Activated naive CD8-positive, alpha-beta T cell treated with anti-CD3 and anti-CD28 coated beads, Interleukin-2, amount 10 ng/mL, durations not matched to agents 7 days and 5 days (primary cell): ENCODE results near the gene CUX1. TPM values are rescaled to one million over a fixed set of nuclear protein-coding genes. Genes with fewer than 3 reads are reported as not detected.
"Not testable (repeated sequence)": the region's sequence is repeated elsewhere in the genome, so short reads cannot be mapped to it uniquely, and the experiment has no call there.

Source experiments
- ATAC-seq: fragments of 150-1000 bp; cut with Tn5 transposase; one replicate; pipeline ENCODE4 v1.10.0; 2021; ENCODE audit warnings: low read depth, moderate library complexity
- POLR2A ChIA-PET: fragments of 350-600 bp; sonication (Branson Sonifier 250); formaldehyde crosslinking; loops from one replicate; lab custom pipeline; 2021; ENCODE audit warnings: antibody characterized with exemption; lab: Charles Lee
- DNase-seq: peaks from one replicate; pipeline ENCODE4 v3.0.0; 2021
- H3K27ac Mint-ChIP-seq: one replicate; pipeline ENCODE4 v1.8.0; 2022; ENCODE audit warnings: mild to moderate bottlenecking, mixed read lengths
- H3K27me3 Mint-ChIP-seq: one replicate; pipeline ENCODE4 v1.8.0; 2022; ENCODE audit warnings: mild to moderate bottlenecking, moderate library complexity, mixed read lengths
- H3K36me3 Mint-ChIP-seq: one replicate; pipeline ENCODE4 v1.8.0; 2021; ENCODE audit warnings: mild to moderate bottlenecking, mixed read lengths
- H3K4me1 Mint-ChIP-seq: one replicate; pipeline ENCODE4 v1.8.0; 2021; ENCODE audit warnings: mixed read lengths
- H3K4me3 Mint-ChIP-seq: one replicate; pipeline ENCODE4 v1.8.0; 2022; ENCODE audit warnings: mild to moderate bottlenecking, moderate library complexity, mixed read lengths
- H3K9me3 Mint-ChIP-seq: one replicate; pipeline ENCODE4 v1.8.0; 2021; ENCODE audit warnings: mixed read lengths
- total RNA-seq, 2 experiments: library from RNA; stranded (reverse); gene quantifications; one replicate each; pipeline ENCODE4 v1.2.3, GENCODE V29; 2021

CUX1 gene
- total RNA-seq, 2 experiments from 2014 or later, result 35.7 to 37.6 TPM

- H3K27ac Mint-ChIP-seq, result no peak overlapping the region
- POLR2A ChIA-PET, result no interaction called here
Observed at GRCh38 chr7:102044641-102044983, 227.2 kb downstream of the CUX1 start.

GRCh38 chr7:102044984-102045673 is 227.7 kb downstream of the CUX1 start:
- no peak for DNase-seq

More at GRCh38 chr7:102044641-102044983, 227.2 kb downstream of the CUX1 start:
- no peaks in the 10 kb centered on the region for H3K36me3 Mint-ChIP-seq
- no peaks in the 10 kb centered on the region for H3K9me3 Mint-ChIP-seq
- no peaks in the 10 kb centered on the region for H3K4me1 Mint-ChIP-seq
- no peak overlapping the region for H3K4me3 Mint-ChIP-seq
- ATAC-seq (no peak), DNase-seq (no peak)
- H3K27me3 Mint-ChIP-seq, result no peaks in the 10 kb centered on the region

GRCh38 chr7:102045681-102046372 is 228.4 kb downstream of the CUX1 start:
- no peak for DNase-seq
- no peak for ATAC-seq
- POLR2A ChIA-PET, result no interaction called here
- Mint-ChIP-seq H3K4me3 (no peak overlapping the region), H3K27ac (no peak overlapping the region), H3K27me3 (no peaks in the 10 kb centered on the region), H3K36me3 (no peaks in the 10 kb centered on the region), H3K9me3 (no peaks in the 10 kb centered on the region), H3K4me1 (no peaks in the 10 kb centered on the region)

More at GRCh38 chr7:102044984-102045673, 227.7 kb downstream of the CUX1 start:
- Mint-ChIP-seq H3K36me3 (no peaks in the 10 kb centered on the region), H3K4me3 (no peak overlapping the region), H3K27me3 (no peaks in the 10 kb centered on the region), H3K27ac (no peak overlapping the region), H3K9me3 (no peaks in the 10 kb centered on the region), H3K4me1 (no peaks in the 10 kb centered on the region)
- POLR2A ChIA-PET, result no interaction called here
- ATAC-seq, result no peak

GRCh38 chr7:102046373-102047117 is 229.1 kb downstream of the CUX1 start:
- Mint-ChIP-seq H3K9me3 (no peaks in the 10 kb centered on the region), H3K36me3 (no peaks in the 10 kb centered on the region), H3K27me3 (no peaks in the 10 kb centered on the region), H3K4me1 (no peaks in the 10 kb centered on the region), H3K4me3 (no peak overlapping the region), H3K27ac (no peak overlapping the region)
- DNase-seq (no peak), ATAC-seq (no peak)
- POLR2A ChIA-PET, result no interaction called here

GRCh38 chr7:102047167-102047566 is 229.7 kb downstream of the CUX1 start:
- H3K4me1 Mint-ChIP-seq, result no peaks in the 10 kb centered on the region
- ATAC-seq, result no peak
- H3K9me3 Mint-ChIP-seq, result no peaks in the 10 kb centered on the region
- H3K27ac Mint-ChIP-seq, result no peak overlapping the region
- H3K27me3 Mint-ChIP-seq, result no peaks in the 10 kb centered on the region
- no peaks in the 10 kb centered on the region for H3K36me3 Mint-ChIP-seq
- H3K4me3 Mint-ChIP-seq, result no peak overlapping the region
- POLR2A ChIA-PET, result no interaction called here
- DNase-seq, result no peak

GRCh38 chr7:102049765-102050164 is 232.3 kb downstream of the CUX1 start:
- H3K4me1 Mint-ChIP-seq, result no peaks in the 10 kb centered on the region
- no peak for ATAC-seq
- DNase-seq, result no peak
- peaks cover 7% of the 10 kb centered on the region for H3K36me3 Mint-ChIP-seq
- H3K9me3 Mint-ChIP-seq, result peaks cover 2% of the 10 kb centered on the region
- H3K4me3 Mint-ChIP-seq, result no peak overlapping the region
- H3K27me3 Mint-ChIP-seq, result no peaks in the 10 kb centered on the region
- POLR2A ChIA-PET, result no interaction called here
- H3K27ac Mint-ChIP-seq, result no peak overlapping the region

- H3K36me3 Mint-ChIP-seq, result peaks cover 9% of the 10 kb centered on the region
- no peak overlapping the region for H3K27ac Mint-ChIP-seq
- H3K27me3 Mint-ChIP-seq, result no peaks in the 10 kb centered on the region
- H3K9me3 Mint-ChIP-seq, result peaks cover 2% of the 10 kb centered on the region
- no peak overlapping the region for H3K4me3 Mint-ChIP-seq
- DNase-seq (no peak), ATAC-seq (no peak)
- H3K4me1 Mint-ChIP-seq, result peaks cover 5% of the 10 kb centered on the region
- POLR2A ChIA-PET, result no interaction called here
Observed at GRCh38 chr7:102050864-102051460, 233.5 kb downstream of the CUX1 start.

GRCh38 chr7:102051736-102052135 is 234.3 kb downstream of the CUX1 start:
- not testable (repeated sequence) for H3K9me3 Mint-ChIP-seq, H3K36me3 Mint-ChIP-seq, DNase-seq

GRCh38 chr7:102054158-102054557 is 236.7 kb downstream of the CUX1 start:
- H3K27ac Mint-ChIP-seq, result no peak overlapping the region
- peaks cover 2% of the 10 kb centered on the region for H3K9me3 Mint-ChIP-seq
- DNase-seq (no peak), ATAC-seq (no peak)
- H3K4me3 Mint-ChIP-seq, result no peak overlapping the region
- peaks cover 5% of the 10 kb centered on the region for H3K4me1 Mint-ChIP-seq
- peaks cover 9% of the 10 kb centered on the region for H3K36me3 Mint-ChIP-seq
- no peaks in the 10 kb centered on the region for H3K27me3 Mint-ChIP-seq
- POLR2A ChIA-PET, result no interaction called here

More at GRCh38 chr7:102051736-102052135, 234.3 kb downstream of the CUX1 start:
- H3K27me3 Mint-ChIP-seq, POLR2A ChIA-PET, H3K27ac Mint-ChIP-seq, ATAC-seq, H3K4me1 Mint-ChIP-seq, H3K4me3 Mint-ChIP-seq: not testable (repeated sequence)

GRCh38 chr7:102055181-102055976 is 238.0 kb downstream of the CUX1 start:
- no peak for ATAC-seq
- POLR2A ChIA-PET, result no interaction called here

GRCh38 chr7:102059524-102059923 is 242.1 kb downstream of the CUX1 start:
- peaks cover 4% of the 10 kb centered on the region for H3K36me3 Mint-ChIP-seq
- POLR2A ChIA-PET, result no interaction called here
- DNase-seq, result no peak
- H3K4me1 Mint-ChIP-seq, result peaks cover 7% of the 10 kb centered on the region
- ATAC-seq, result no peak
- H3K27me3 Mint-ChIP-seq, result no peaks in the 10 kb centered on the region
- H3K4me3 Mint-ChIP-seq, result no peak overlapping the region
- H3K9me3 Mint-ChIP-seq, result peaks cover under 1% of the 10 kb centered on the region
- no peak overlapping the region for H3K27ac Mint-ChIP-seq

More at GRCh38 chr7:102055181-102055976, 238.0 kb downstream of the CUX1 start:
- Mint-ChIP-seq H3K4me3 (no peak overlapping the region), H3K9me3 (peaks cover 2% of the 10 kb centered on the region), H3K36me3 (peaks cover 9% of the 10 kb centered on the region), H3K27me3 (no peaks in the 10 kb centered on the region), H3K27ac (no peak overlapping the region), H3K4me1 (peaks cover 5% of the 10 kb centered on the region)
- DNase-seq, result no peak

- POLR2A ChIA-PET, result no interaction called here
- Mint-ChIP-seq H3K27ac (no peak overlapping the region), H3K9me3 (no peaks in the 10 kb centered on the region), H3K4me1 (peaks cover 2% of the 10 kb centered on the region), H3K36me3 (no peaks in the 10 kb centered on the region), H3K27me3 (no peaks in the 10 kb centered on the region), H3K4me3 (no peak overlapping the region)
- no peak for DNase-seq
- no peak for ATAC-seq
Observed at GRCh38 chr7:102061354-102061945, 244.0 kb downstream of the CUX1 start.
